Renal pelvis (tissue), 4 donors: ENCODE data around the gene ZIC4. TPM values are rescaled to one million over a fixed set of nuclear protein-coding genes. Genes with fewer than 3 reads are reported as not detected.

Source experiments
- DNase-seq: peaks from one replicate; pipeline ENCODE4 v3.0.0-alpha.2; 2013
- polyA plus RNA-seq, 3 donors: library from polyadenylated mRNA; unstranded; fragments of 120-200 nt; gene quantifications; one replicate each; pipeline ENCODE4 v1.2.1, GENCODE V29; 2013; ENCODE audit not compliant: insufficient read length in 3 of 3

The ZIC4 gene
- polyA plus RNA-seq, 3 donors, result 0.10 TPM; not detected in 2

- DNase-seq, result no peak
Observed at GRCh38 chr3:147407498-147408187, 1.3 kb upstream of the ZIC4 start.

- DNase-seq, result no peak
Observed at GRCh38 chr3:147407114-147407497, 763 bp upstream of the ZIC4 start.

- no peak for DNase-seq
Observed at GRCh38 chr3:147405231-147406027, 914 bp downstream of the ZIC4 start.

- DNase-seq, result no peak
Observed at GRCh38 chr3:147404800-147405230, 1.5 kb downstream of the ZIC4 start.

GRCh38 chr3:147404000-147404799 lies 2.1 kb downstream of the ZIC4 start:
- DNase-seq, result no peak

- DNase-seq, result no peak
Observed at GRCh38 chr3:147403511-147403910, 2.8 kb downstream of the ZIC4 start.

GRCh38 chr3:147402159-147402558 lies 4.2 kb downstream of the ZIC4 start:
- DNase-seq, result no peak

GRCh38 chr3:147401421-147401820 lies 4.9 kb downstream of the ZIC4 start:
- DNase-seq, result no peak

GRCh38 chr3:147400999-147401398 lies 5.3 kb downstream of the ZIC4 start:
- DNase-seq, result no peak

- DNase-seq, result no peak
Observed at GRCh38 chr3:147400111-147400510, 6.2 kb downstream of the ZIC4 start.

- no peak for DNase-seq
Observed at GRCh38 chr3:147398813-147399534, 7.4 kb downstream of the ZIC4 start.

GRCh38 chr3:147397875-147398812 lies 8.2 kb downstream of the ZIC4 start:
- DNase-seq, result no peak

GRCh38 chr3:147397155-147397874 lies 9.0 kb downstream of the ZIC4 start:
- DNase-seq, result no peak

GRCh38 chr3:147396712-147397046 lies 9.7 kb downstream of the ZIC4 start:
- DNase-seq, result no peak

GRCh38 chr3:147395899-147396711 lies 10.2 kb downstream of the ZIC4 start:
- DNase-seq, result no peak

GRCh38 chr3:147394884-147395225 lies 11.5 kb downstream of the ZIC4 start:
- no peak for DNase-seq

GRCh38 chr3:147393943-147394883 lies 12.1 kb downstream of the ZIC4 start:
- no peak for DNase-seq

- DNase-seq, result no peak
Observed at GRCh38 chr3:147393261-147393942, 12.9 kb downstream of the ZIC4 start.
